Astrocyte (in vitro differentiated cells and primary cell): ENCODE measurements around the gene PFDN1. TPM values are rescaled to one million over a fixed set of nuclear protein-coding genes. Genes with fewer than 3 reads are reported as not detected.
A peak's percentile ranks its signal among the peaks of the same experiment; 100 is the strongest.

Experiments
- DNase-seq: peaks from one replicate; pipeline ENCODE4 v3.0.0-alpha.2; 2010; ENCODE audit warnings: low read depth
- FAIRE-seq: peaks from 2 replicates; lab custom pipeline; 2011; peaks lifted over from hg19 to GRCh38; lab: Jason Lieb, UNC
- H2AFZ ChIP-seq: 2 replicates; pipeline ENCODE4 v1.6.0; 2012; ENCODE audit warnings: low read depth, low read length, inconsistent platforms
- H3K27ac ChIP-seq: 2 replicates; pipeline ENCODE4 v1.5.1; 2011; ENCODE audit warnings: low read depth, low read length, inconsistent platforms
- H3K27me3 ChIP-seq: 2 replicates; pipeline ENCODE4 v1.6.0; 2011; ENCODE audit warnings: low read length, inconsistent platforms; ENCODE audit not compliant: insufficient read depth
- H3K36me3 ChIP-seq: 2 replicates; pipeline ENCODE4 v1.5.1; 2011; ENCODE audit warnings: low read length, inconsistent platforms; ENCODE audit not compliant: insufficient read depth
- H3K4me1 ChIP-seq: 2 replicates; pipeline ENCODE4 v1.5.1; 2011; ENCODE audit warnings: low read length, inconsistent platforms; ENCODE audit not compliant: insufficient read depth
- H3K4me2 ChIP-seq: 2 replicates; pipeline ENCODE4 v1.6.0; 2012; ENCODE audit warnings: low read length, inconsistent platforms
- H3K4me3 ChIP-seq: 2 replicates; pipeline ENCODE4 v1.5.1; 2011; ENCODE audit warnings: low read depth, mild to moderate bottlenecking, low read length, inconsistent platforms; ENCODE audit not compliant: insufficient read depth
- H3K79me2 ChIP-seq: 2 replicates; pipeline ENCODE4 v1.6.0; 2012; ENCODE audit warnings: mild to moderate bottlenecking, low read length, inconsistent platforms; ENCODE audit not compliant: insufficient read depth
- H3K9ac ChIP-seq: 2 replicates; pipeline ENCODE4 v1.6.0; 2012; ENCODE audit warnings: mild to moderate bottlenecking, low read length, inconsistent platforms
- H3K9me3 ChIP-seq: 2 replicates; pipeline ENCODE4 v1.5.1; 2012; ENCODE audit warnings: low read depth, mild to moderate bottlenecking, low read length, inconsistent platforms; ENCODE audit not compliant: insufficient read depth
- H4K20me1 ChIP-seq: 2 replicates; pipeline ENCODE4 v1.6.0; 2012; ENCODE audit warnings: low read length, inconsistent platforms; ENCODE audit not compliant: insufficient read depth
- H3K27ac Mint-ChIP-seq: one replicate; pipeline ENCODE4 v1.8.0; 2021; ENCODE audit warnings: mild to moderate bottlenecking, mixed read lengths; ENCODE audit not compliant: unreplicated experiment
- H3K27me3 Mint-ChIP-seq: one replicate; pipeline ENCODE4 v1.8.0; 2021; ENCODE audit warnings: low read depth, mixed read lengths; ENCODE audit not compliant: unreplicated experiment
- H3K36me3 Mint-ChIP-seq: one replicate; pipeline ENCODE4 v1.8.0; 2021; ENCODE audit warnings: low read depth, mixed read lengths; ENCODE audit not compliant: unreplicated experiment
- H3K4me1 Mint-ChIP-seq: one replicate; pipeline ENCODE4 v1.8.0; 2021; ENCODE audit warnings: low read depth, mixed read lengths; ENCODE audit not compliant: unreplicated experiment
- H3K4me3 Mint-ChIP-seq: one replicate; pipeline ENCODE4 v1.8.0; 2021; ENCODE audit warnings: mild to moderate bottlenecking, moderate library complexity, mixed read lengths; ENCODE audit not compliant: unreplicated experiment
- H3K9me3 Mint-ChIP-seq: one replicate; pipeline ENCODE4 v1.8.0; 2021; ENCODE audit warnings: mild to moderate bottlenecking, mixed read lengths; ENCODE audit not compliant: unreplicated experiment
- EZH2 ChIP-seq: IDR thresholded peaks from 2 replicates; pipeline ENCODE4 v1.6.1; 2012; ENCODE audit warnings: mild to moderate bottlenecking, low read length, inconsistent platforms; ENCODE audit not compliant: insufficient read depth
- total RNA-seq: library from RNA; stranded (reverse); gene quantifications from 2 replicates; pipeline ENCODE4 v1.2.1, GENCODE V29; 2021
- TF ChIP-seq, protein P1 (sequence below): IDR thresholded peaks from 2 replicates; pipeline ENCODE4 v1.5.1; 2011; ENCODE audit warnings: low read depth, mild to moderate bottlenecking, inconsistent platforms, low read length, moderate library complexity; ENCODE audit not compliant: insufficient read depth

The PFDN1 gene
- total RNA-seq, 1 donor from 2014 or later: 202 TPM

DNA sequence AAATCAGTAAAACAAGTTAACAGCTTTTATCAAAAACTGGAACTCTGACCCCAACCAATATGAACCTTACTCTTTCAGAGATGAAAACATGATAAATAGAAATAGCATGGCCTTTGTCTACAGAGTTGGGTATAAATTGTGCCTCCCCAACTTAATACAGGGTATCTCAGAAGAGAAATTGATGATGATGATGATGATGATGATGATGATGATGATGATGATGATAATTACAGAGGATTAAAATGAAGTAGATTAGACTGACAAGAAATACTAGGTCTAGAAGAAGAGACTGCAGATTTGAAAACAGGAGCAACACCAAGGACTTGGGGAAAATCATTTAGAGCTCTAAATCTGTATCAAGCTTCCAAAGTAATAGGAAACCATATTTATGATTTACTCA lies 27.1 kb downstream of the PFDN1 start:
- H3K9me3 Mint-ChIP-seq: no peaks in the 10 kb centered on the region
- Histone ChIP-seq H3K4me2 (no peak overlapping the region), H3K9ac (no peak overlapping the region), H3K9me3 (no peaks in the 10 kb centered on the region), H3K27ac (no peak overlapping the region), H3K36me3 (peaks cover 6% of the 10 kb centered on the region), H3K79me2 (peaks cover 59% of the 10 kb centered on the region), H3K4me1 (no peaks in the 10 kb centered on the region), H4K20me1 (peaks cover 16% of the 10 kb centered on the region), H3K4me3 (no peak overlapping the region), H2AFZ (no peak overlapping the region), H3K27me3 (no peaks in the 10 kb centered on the region)
- no peak for DNase-seq
- TF ChIP-seq, protein P1, sequence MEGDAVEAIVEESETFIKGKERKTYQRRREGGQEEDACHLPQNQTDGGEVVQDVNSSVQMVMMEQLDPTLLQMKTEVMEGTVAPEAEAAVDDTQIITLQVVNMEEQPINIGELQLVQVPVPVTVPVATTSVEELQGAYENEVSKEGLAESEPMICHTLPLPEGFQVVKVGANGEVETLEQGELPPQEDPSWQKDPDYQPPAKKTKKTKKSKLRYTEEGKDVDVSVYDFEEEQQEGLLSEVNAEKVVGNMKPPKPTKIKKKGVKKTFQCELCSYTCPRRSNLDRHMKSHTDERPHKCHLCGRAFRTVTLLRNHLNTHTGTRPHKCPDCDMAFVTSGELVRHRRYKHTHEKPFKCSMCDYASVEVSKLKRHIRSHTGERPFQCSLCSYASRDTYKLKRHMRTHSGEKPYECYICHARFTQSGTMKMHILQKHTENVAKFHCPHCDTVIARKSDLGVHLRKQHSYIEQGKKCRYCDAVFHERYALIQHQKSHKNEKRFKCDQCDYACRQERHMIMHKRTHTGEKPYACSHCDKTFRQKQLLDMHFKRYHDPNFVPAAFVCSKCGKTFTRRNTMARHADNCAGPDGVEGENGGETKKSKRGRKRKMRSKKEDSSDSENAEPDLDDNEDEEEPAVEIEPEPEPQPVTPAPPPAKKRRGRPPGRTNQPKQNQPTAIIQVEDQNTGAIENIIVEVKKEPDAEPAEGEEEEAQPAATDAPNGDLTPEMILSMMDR: no peak
- TF ChIP-seq EZH2: no peak
- H3K27ac Mint-ChIP-seq: no peak overlapping the region
- peaks cover 9% of the 10 kb centered on the region for H3K4me1 Mint-ChIP-seq
- H3K27me3 Mint-ChIP-seq: no peaks in the 10 kb centered on the region
- H3K36me3 Mint-ChIP-seq: peaks cover 20% of the 10 kb centered on the region
- no peak overlapping the region for H3K4me3 Mint-ChIP-seq
- FAIRE-seq: no peak

GRCh38 chr5:140273401-140273877 lies 29.5 kb downstream of the PFDN1 start:
- Mint-ChIP-seq H3K36me3 (peaks cover 19% of the 10 kb centered on the region), H3K4me1 (peaks cover 6% of the 10 kb centered on the region), H3K27me3 (no peaks in the 10 kb centered on the region), H3K27ac (peak overlapping the region; percentile 26), H3K9me3 (no peaks in the 10 kb centered on the region), H3K4me3 (no peak overlapping the region)
- Histone ChIP-seq H3K4me3 (no peak overlapping the region), H2AFZ (no peak overlapping the region), H3K36me3 (no peaks in the 10 kb centered on the region), H3K79me2 (peaks cover 67% of the 10 kb centered on the region), H3K4me1 (no peaks in the 10 kb centered on the region), H3K27me3 (no peaks in the 10 kb centered on the region), H3K4me2 (no peak overlapping the region), H3K27ac (no peak overlapping the region), H3K9ac (no peak overlapping the region), H3K9me3 (no peaks in the 10 kb centered on the region), H4K20me1 (peaks cover 13% of the 10 kb centered on the region)
- no peak for DNase-seq
- TF ChIP-seq, protein P1: no peak
- no peak for TF ChIP-seq EZH2
- FAIRE-seq: no peak

GRCh38 chr5:140270008-140270407 lies 32.9 kb downstream of the PFDN1 start:
- FAIRE-seq (no peak), DNase-seq (no peak)
- H3K4me3 Mint-ChIP-seq: no peak overlapping the region
- no peak overlapping the region for H3K27ac Mint-ChIP-seq
- H3K27me3 ChIP-seq: no peaks in the 10 kb centered on the region
- H3K36me3 ChIP-seq: no peaks in the 10 kb centered on the region
- no peak overlapping the region for H3K4me2 ChIP-seq
- H3K9ac ChIP-seq: no peak overlapping the region
- no peak overlapping the region for H3K27ac ChIP-seq
- H3K9me3 Mint-ChIP-seq: no peaks in the 10 kb centered on the region
- peaks cover 74% of the 10 kb centered on the region for H3K79me2 ChIP-seq
- no peak overlapping the region for H2AFZ ChIP-seq
- H3K9me3 ChIP-seq: no peaks in the 10 kb centered on the region
- H3K27me3 Mint-ChIP-seq: no peaks in the 10 kb centered on the region
- H3K4me1 ChIP-seq: peaks cover 4% of the 10 kb centered on the region
- no peak overlapping the region for H3K4me3 ChIP-seq
- peaks cover 30% of the 10 kb centered on the region for H3K4me1 Mint-ChIP-seq
- H4K20me1 ChIP-seq: peaks cover 37% of the 10 kb centered on the region
- H3K36me3 Mint-ChIP-seq: peaks cover 15% of the 10 kb centered on the region
- TF ChIP-seq, protein P1: no peak
- no peak for TF ChIP-seq EZH2
